Stimulated activated naive CD8-positive, alpha-beta T cell treated with anti-CD3 and anti-CD28 coated beads, Interleukin-15, Interleukin-2, amounts not matched to agents 100 U/mL and 50 U/mL, for 24 hours (primary cell): ENCODE results near the gene ERC2.

Experiments used
- ATAC-seq: fragments of 150-1000 bp; cut with Tn5 transposase; one replicate; pipeline ENCODE4 v1.10.0; 2021
- DNase-seq: peaks from one replicate; pipeline ENCODE4 v3.0.0; 2021

The ERC2 gene

GRCh38 chr3:55823829-55824228, 644.4 kb downstream of the ERC2 start:
- ATAC-seq (no peak), DNase-seq (no peak)

DNA sequence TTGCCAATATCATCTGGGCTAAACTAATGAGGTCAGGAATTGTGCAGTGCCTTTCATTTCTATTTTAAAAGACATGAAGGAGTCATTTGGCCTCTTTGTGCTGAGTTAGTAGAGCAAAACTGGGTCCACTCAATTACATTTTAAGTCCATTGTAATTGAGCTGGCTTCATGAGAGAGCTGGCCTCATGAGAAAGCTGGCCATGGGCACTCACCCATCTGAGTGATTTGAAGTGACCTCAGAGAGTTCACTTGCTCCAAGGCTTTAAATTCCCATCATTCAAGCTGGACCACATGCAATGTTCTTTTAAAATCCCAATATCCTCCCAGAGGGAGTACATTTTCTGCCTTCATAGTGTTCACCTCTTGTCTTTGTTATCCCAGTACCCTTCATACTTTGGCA, 645.3 kb downstream of the ERC2 start:
- DNase-seq (no peak), ATAC-seq (no peak)

GRCh38 chr3:55819005-55819404, 649.3 kb downstream of the ERC2 start:
- DNase-seq (no peak), ATAC-seq (no peak)

DNA sequence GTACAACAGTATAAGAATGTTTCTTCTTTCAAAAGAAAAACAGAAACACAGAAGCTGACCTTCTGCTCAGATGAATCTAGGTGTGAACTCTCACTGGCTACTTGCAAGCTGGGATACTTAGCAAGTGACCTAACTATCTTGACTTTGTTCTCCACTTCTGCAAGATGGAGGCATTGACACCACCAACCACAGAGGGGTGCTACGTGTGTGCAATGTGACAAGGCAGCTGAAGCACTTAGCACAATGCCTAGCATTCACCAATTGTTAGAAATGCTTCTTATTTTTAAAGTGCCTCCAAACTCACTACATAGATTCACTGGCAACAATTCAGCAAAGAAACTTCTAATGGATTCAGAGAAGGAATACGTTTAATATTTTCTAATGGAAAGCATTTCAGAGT, 649.8 kb downstream of the ERC2 start:
- no peak for ATAC-seq
- DNase-seq: no peak

GRCh38 chr3:55816794-55817576, 651.3 kb downstream of the ERC2 start:
- no peak for ATAC-seq

DNA sequence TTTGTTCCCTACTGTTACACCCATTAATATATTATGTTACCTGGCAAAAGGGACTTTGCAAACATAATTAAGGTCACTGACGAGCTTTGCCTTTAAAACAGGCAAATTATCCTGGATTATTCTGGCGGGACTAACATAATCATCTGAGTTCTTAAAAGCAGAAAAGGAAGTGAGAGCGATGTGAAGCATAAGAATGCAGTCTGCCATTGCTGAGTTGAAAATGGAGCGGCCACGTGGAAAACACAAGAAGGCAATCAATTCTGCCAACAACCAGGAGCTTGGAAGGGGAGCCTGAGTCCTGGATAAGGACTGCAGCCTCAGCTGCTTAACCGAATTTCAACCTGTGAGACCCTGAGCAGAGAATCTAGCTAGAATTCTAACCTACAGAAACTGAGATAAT, 653.0 kb downstream of the ERC2 start:
- no peak for DNase-seq
- no peak for ATAC-seq

More at GRCh38 chr3:55816794-55817576, 651.3 kb downstream of the ERC2 start:
- DNase-seq: no peak

- DNase-seq (no peak), ATAC-seq (no peak)
Observed at GRCh38 chr3:55813268-55814097, 654.8 kb downstream of the ERC2 start.

- ATAC-seq: no peak
- DNase-seq: no peak
Observed at GRCh38 chr3:55812394-55813013, 655.8 kb downstream of the ERC2 start.

DNA sequence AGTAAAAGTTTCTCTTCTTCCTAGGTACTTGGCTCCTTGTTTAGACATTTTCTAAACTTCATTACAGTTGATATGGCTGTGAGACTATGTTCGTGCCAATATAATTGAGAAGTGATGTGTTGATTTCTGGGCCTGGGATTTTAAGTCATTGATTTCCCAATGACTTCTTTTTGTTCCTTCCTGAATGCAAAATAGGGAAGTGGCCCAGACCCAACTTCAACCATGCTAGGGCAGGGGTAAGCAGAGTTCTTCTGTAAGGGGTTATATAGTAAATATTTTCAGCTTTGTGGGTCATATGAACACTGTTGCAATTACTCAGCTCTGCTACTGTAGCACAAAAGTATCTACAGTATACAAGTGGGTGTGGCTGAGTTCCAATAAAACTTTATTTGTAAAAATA, 661.1 kb downstream of the ERC2 start:
- DNase-seq (no peak), ATAC-seq (no peak)

DNA sequence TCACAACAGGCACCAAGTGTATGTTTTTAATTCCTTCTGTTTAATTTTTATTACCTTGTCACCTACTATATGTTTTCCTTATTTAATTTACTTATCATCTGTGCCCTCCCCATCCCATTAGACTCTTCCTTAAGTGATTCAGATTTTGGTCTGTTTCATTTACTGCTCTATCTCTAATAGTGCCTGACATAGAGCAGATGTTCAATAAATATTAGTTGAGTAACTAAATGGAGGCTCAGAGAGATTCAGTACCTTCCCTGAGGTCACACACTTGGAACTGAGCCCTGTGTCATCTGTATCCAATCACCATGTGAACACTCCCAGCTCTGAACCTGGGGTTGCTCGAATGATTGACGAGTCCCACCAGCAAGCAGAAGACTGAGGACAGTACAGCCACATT, 663.1 kb downstream of the ERC2 start:
- ATAC-seq (no peak), DNase-seq (no peak)

GRCh38 chr3:55804170-55805095, 663.8 kb downstream of the ERC2 start:
- no peak for ATAC-seq

DNA sequence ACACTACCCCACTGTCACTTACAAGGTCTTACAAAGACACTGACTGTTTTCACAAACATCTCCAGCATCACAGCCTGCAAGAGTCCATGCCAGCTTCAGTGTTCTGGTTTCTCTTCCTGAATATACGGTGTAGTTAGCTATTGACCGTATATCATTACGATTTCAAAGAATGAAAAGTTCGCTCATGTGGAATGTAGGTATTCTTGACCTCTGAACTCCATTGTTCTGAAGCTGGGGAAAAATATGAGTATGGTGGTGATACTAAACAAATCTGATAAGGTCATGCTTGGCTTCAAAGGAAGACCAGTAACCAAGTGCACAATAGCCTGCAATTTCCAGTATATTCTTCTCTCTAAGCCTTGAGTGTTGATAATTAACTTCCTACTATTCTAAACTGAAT, 665.5 kb downstream of the ERC2 start:
- no peak for ATAC-seq
- DNase-seq: no peak

More at GRCh38 chr3:55804170-55805095, 663.8 kb downstream of the ERC2 start:
- DNase-seq: no peak

DNA sequence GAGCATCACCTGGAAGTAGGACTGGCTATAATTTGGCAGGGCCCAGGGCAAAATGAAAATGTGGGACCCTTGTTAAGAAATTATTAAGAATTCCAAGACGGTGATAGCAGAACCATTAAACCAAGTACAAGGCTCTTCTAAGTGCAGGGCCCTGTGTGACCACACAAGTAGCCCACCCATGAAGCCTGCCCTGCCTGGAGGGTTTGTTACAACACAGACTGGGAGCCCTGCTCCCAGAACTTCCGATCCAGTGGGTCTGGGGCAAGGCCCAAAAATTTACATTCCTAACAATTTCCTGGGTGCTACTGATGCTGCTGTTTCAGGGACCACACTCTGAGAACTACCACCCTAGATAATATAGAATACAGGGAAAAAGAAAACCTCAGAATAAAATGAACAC, 666.6 kb downstream of the ERC2 start:
- ATAC-seq (no peak), DNase-seq (no peak)

GRCh38 chr3:55801068-55801467, 667.2 kb downstream of the ERC2 start:
- no peak for DNase-seq
- ATAC-seq: no peak

- DNase-seq: no peak
- no peak for ATAC-seq
Observed at GRCh38 chr3:55797775-55798174, 670.5 kb downstream of the ERC2 start.

DNA sequence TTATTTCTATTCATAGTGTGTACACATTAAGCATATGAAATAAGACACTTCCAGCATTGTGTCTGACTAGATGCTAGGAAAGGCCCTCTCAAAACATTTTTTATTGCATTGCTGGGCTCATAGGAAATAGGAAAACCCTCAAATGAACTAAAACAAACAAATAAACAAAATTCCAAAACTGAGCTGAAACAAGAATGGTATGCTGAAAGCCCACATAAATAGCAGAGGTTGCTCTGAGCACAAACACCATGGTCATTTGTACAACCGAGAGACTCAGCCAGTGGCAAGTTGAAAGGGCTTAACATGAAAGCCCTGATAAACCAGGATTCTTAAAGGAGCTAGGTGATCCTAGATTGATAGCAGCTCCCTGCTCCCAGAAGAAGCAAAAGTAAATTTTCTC, 671.2 kb downstream of the ERC2 start:
- no peak for DNase-seq
- ATAC-seq: no peak

DNA sequence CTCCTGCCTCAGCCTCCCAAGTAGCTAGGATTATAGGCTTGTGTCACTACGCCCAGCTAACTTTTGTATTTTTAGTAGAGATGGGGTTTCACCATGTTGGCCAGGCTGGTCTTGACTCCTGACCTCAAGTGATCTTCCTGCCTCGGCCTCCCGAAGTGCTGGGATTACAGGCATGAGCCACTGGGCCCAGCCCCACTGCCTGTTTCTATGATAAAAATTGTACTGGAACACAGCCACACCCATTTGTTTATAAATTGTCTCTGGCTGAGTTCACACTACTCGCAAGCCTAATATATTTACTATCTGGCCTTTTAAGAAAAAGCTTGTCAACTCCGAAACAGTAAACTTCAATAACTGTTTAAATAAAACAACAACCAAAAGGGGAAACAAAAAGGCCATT, 671.7 kb downstream of the ERC2 start:
- no peak for DNase-seq
- no peak for ATAC-seq

- no peak for ATAC-seq
- no peak for DNase-seq
Observed at GRCh38 chr3:55795746-55796145, 672.5 kb downstream of the ERC2 start.

DNA sequence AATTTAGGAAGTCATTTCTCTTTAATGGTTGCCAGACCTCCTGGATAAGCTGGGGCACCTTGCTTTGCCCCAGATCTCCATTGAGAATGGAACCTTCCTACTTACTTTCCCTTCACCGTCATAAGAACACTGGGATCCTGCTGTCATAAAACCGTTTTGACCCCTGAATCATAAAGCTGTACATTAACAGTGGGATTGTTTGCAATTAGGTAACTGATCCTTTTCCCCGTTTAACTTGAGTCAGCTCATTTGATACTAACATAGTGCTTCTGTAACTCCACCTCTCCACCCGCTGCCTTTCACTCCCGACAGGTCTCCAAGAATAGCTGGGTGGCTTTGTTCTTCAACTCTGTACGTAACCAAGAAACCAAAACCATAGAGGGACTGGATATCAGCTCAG, 673.0 kb downstream of the ERC2 start:
- DNase-seq: no peak
- no peak for ATAC-seq

DNA sequence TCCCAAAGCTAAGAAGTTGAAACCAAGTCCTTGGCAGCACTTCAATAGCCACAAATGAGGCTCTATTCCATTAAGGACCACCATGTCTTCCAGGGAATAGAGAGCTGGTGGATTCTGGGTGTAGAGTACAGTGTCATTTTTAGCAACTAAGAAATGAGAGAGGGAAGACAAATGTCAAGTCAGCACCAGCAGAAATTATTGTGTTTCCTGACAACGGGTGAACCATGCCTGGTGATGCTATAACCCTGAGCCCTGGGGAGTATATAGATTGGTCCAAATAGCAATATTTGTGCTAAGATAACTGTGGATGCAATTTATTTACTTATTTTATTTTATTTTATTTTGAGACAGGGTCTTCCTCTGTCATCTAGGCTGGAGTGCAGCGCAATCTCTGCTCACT, 675.5 kb downstream of the ERC2 start:
- ATAC-seq (no peak), DNase-seq (no peak)

- DNase-seq: no peak
- ATAC-seq: no peak
Observed at GRCh38 chr3:55792009-55792408, 676.3 kb downstream of the ERC2 start.
